Peyer's patch (tissue), 4 donors: ENCODE results near the gene UBE2Q2. TPM values are rescaled to one million over a fixed set of nuclear protein-coding genes. Genes with fewer than 3 reads are reported as not detected.
"Not testable (repeated sequence)": the region's sequence is repeated elsewhere in the genome, so short reads cannot be mapped to it uniquely, and the experiment has no call there.

ENCODE experiments used
- DNase-seq, 3 donors: peaks; one replicate each; pipeline ENCODE4 v3.0.0-alpha.2; 2017 to 2019
- H3K27ac ChIP-seq, 4 donors: fragments of 200-600 bp; sonication (generic); one replicate each; pipeline ENCODE4 v1.5.1; 2016 to 2019
- H3K27me3 ChIP-seq, 2 donors: fragments of 200-600 bp; sonication (generic); one replicate each; pipeline ENCODE4 v1.5.1; 2019
- H3K36me3 ChIP-seq, 3 donors: fragments of 200-600 bp; sonication (generic); one replicate each; pipeline ENCODE4 v1.5.1; 2016 to 2019
- H3K4me1 ChIP-seq, 4 donors: fragments of 200-600 bp; sonication (generic); one replicate each; pipeline ENCODE4 v1.5.1; 2016 to 2019
- H3K4me3 ChIP-seq, 4 donors: fragments of 200-600 bp; sonication (generic); 1 replicate in 3 of 4; 2 replicates in 1 of 4; pipeline ENCODE4 v1.5.1; 2016 to 2019; ENCODE audit warnings: mild to moderate bottlenecking in 1 of 4
- H3K9me3 ChIP-seq, 4 donors: fragments of 200-600 bp; sonication (generic); one replicate each; pipeline ENCODE4 v1.5.1; 2016 to 2019; ENCODE audit warnings: mild to moderate bottlenecking in 1 of 4
- POLR2A ChIP-seq, 2 donors: fragments of 450-650 bp; IDR thresholded peaks; one replicate each; pipeline ENCODE4 v1.5.1; 2017; ENCODE audit warnings: antibody characterized with exemption in 2 of 2, mild to moderate bottlenecking in 2 of 2, moderate library complexity in 2 of 2
- total RNA-seq, 4 donors: library from RNA; depleted of rRNA; stranded (reverse); fragments of >200 nt; gene quantifications; one replicate each; pipeline ENCODE4 v1.1.0, GENCODE V29; 2016
- TF ChIP-seq, protein P1 (sequence below), 6 experiments: fragments of 450-650 bp in 4 of 6; fragments of 200-600 bp in 2 of 6; sonication (generic) in 1 of 6; IDR thresholded peaks; one replicate each; pipeline ENCODE4 v1.5.1; 2017 to 2019; ENCODE audit warnings: antibody characterized with exemption in 6 of 6, mild to moderate bottlenecking in 3 of 6, moderate library complexity in 1 of 6

The UBE2Q2 gene
- total RNA-seq, 4 donors from 2014 or later: 9.3 to 52.0 (median 12.2) TPM

DNA sequence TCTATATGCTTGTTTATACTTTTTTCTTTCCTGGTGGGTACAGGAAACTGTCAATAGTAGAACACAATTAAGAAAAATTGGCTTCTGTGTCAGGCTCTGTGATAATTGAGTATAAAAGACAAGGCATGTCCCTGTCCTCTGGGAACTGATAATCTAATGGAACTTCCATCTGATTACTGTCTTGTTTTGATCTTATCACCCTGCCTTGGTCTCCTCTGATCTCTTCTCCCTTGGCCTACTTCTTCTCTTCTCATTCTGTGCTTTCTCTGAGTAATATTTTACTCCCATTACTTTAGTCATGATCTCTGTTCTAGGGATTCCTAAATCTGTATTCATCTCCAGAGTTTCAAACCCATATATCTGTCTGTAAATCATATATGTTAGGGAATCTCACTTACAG lies 14.6 kb downstream of the UBE2Q2 start:
- H3K27ac ChIP-seq: no peak overlapping the region
- no peak for TF ChIP-seq POLR2A (IDR thresholded peaks at IDR 0.05)
- TF ChIP-seq, protein P1, sequence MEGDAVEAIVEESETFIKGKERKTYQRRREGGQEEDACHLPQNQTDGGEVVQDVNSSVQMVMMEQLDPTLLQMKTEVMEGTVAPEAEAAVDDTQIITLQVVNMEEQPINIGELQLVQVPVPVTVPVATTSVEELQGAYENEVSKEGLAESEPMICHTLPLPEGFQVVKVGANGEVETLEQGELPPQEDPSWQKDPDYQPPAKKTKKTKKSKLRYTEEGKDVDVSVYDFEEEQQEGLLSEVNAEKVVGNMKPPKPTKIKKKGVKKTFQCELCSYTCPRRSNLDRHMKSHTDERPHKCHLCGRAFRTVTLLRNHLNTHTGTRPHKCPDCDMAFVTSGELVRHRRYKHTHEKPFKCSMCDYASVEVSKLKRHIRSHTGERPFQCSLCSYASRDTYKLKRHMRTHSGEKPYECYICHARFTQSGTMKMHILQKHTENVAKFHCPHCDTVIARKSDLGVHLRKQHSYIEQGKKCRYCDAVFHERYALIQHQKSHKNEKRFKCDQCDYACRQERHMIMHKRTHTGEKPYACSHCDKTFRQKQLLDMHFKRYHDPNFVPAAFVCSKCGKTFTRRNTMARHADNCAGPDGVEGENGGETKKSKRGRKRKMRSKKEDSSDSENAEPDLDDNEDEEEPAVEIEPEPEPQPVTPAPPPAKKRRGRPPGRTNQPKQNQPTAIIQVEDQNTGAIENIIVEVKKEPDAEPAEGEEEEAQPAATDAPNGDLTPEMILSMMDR (IDR thresholded peaks at IDR 0.05): no peak
- no peak for DNase-seq

DNA sequence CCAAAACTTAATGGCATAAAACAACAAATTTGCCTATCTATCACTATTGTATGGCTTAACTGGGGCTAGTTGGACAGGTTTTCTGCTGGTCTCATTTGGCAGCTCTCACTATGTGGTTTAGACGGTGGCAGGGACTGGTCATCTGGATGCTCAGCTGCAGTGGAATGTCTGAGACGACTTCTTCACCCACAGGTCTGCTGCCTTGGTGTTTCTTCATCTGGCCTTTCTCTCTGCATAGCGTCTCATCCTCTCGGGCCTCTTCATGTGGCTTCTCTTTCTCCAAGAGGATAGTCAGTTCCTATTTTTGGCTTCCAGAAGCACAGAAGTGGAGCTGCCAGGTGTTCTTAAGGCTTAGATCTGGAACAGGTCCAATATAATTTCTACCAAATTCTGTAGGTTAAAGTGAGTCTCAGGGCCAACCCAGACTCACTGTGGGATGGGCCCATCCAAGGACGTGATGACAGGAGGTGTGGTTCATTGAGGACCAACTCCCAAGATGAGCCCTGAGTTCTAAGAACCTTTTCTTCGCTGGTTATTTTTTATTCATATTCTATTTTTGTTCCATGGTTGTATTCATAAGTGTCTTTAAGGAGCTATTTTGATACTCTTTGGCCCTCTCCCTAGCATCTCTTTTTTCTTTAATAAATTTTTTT lies 18.6 kb downstream of the UBE2Q2 start:
- Histone ChIP-seq H3K4me3 (no peak overlapping the region), H3K9me3 (no peaks in the 10 kb centered on the region), H3K4me1 (no peaks in the 10 kb centered on the region), H3K27ac (no peak overlapping the region), H3K36me3 (no peaks in the 10 kb centered on the region), H3K27me3 (no peaks in the 10 kb centered on the region)
- DNase-seq: no peak
- no peak for TF ChIP-seq POLR2A (IDR thresholded peaks at IDR 0.05)
- TF ChIP-seq, protein P1 (IDR thresholded peaks at IDR 0.05): no peak

More for the DNA sequence above, 14.6 kb downstream of the UBE2Q2 start:
- Histone ChIP-seq H3K4me1 (no peaks in the 10 kb centered on the region), H3K27me3 (no peaks in the 10 kb centered on the region), H3K4me3 (no peak overlapping the region), H3K36me3 (peaks cover 0 to 3% (median 0%) of the 10 kb centered on the region in 3 donors), H3K9me3 (no peaks in the 10 kb centered on the region)

DNA sequence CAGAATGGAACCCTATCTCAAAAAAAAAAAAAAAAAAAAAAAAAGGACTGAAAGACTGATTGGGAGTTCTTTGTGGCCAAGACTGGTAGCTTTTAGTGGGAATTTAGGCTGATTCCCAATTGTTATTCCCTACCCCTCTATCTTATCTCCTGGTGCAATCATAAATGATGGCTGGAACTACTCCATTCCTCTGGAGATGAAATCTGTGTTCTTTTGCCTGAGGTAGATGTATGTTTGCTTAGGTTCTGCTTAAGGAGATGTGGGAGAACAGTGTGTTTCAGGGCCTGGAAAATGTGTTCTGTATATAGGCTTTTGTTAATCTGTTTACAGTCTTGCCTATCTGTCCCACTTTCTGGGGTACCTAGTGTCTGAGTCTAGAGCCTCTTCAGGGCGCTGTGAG lies 19.5 kb downstream of the UBE2Q2 start:
- Histone ChIP-seq H3K27me3 (no peaks in the 10 kb centered on the region), H3K36me3 (no peaks in the 10 kb centered on the region), H3K9me3 (no peaks in the 10 kb centered on the region), H3K4me1 (no peaks in the 10 kb centered on the region), H3K27ac (no peak overlapping the region), H3K4me3 (no peak overlapping the region)
- TF ChIP-seq, protein P1 (IDR thresholded peaks at IDR 0.05): no peak
- TF ChIP-seq POLR2A (IDR thresholded peaks at IDR 0.05): no peak
- no peak for DNase-seq

DNA sequence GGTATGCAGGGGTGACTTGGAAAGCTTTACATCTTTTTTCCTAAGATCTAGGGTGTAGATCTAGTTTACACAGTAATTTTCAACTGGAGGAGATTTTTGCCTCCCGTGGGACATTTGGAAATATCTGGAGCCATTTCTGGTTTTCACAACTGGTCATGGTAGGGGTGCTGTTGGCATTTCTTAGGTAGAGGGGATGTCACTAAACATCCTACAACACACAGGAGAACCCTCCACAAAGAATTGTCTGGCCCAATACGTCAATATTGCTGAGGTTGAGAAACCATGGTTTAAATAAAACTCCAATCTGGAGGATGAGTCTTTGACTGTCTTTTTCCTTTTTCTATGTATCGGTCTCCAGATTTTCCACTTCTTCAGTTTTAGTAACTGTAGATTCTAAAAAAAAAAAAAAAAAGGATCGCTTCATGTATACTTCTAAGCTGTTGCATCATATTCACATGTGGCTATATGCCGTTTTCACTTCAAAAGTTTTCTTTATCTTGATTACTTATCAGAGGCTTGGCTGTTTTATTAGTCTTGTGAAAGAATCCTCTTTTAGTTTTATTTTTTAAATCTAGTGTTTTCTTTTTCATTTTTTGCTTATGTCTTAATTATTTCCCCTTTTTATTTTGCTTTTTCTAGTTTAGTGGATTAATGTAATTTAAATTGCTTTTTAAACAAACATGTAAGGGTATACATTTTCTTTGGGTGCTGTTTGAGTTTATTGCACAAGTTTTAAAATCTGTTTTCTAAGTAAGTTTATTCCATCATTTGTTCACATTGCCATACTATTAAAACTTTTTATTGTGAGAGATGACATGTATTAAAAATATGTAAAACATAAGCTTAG lies 21.2 kb downstream of the UBE2Q2 start:
- TF ChIP-seq POLR2A (IDR thresholded peaks at IDR 0.05): no peak
- TF ChIP-seq, protein P1 (IDR thresholded peaks at IDR 0.05): no peak
- Histone ChIP-seq H3K4me1 (no peaks in the 10 kb centered on the region), H3K27me3 (no peaks in the 10 kb centered on the region), H3K9me3 (no peaks in the 10 kb centered on the region), H3K4me3 (no peak overlapping the region), H3K27ac (no peak overlapping the region), H3K36me3 (no peaks in the 10 kb centered on the region)
- no peak for DNase-seq

DNA sequence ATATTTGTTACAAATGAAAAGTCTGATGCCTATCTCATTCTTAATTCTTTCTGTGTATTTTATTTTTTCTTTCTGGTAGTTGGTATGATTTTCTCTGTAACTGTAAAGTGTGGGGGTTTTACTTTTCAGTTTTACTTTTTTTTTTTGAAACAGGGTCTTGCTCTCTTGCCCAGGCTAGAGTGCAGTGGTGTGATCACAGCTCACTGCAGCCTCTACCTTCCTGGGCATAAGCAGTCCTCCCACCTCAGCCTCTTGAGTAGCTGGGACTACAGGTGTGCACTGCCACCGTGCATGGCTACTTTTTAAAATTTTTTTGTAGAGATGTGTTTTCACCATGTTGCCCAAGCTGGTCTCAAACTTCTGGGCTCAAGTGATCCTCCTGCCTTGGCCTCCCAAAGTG lies 22.8 kb downstream of the UBE2Q2 start:
- not testable (repeated sequence) for H3K27me3 ChIP-seq, DNase-seq, H3K4me1 ChIP-seq, H3K9me3 ChIP-seq, H3K27ac ChIP-seq, H3K4me3 ChIP-seq, H3K36me3 ChIP-seq

DNA sequence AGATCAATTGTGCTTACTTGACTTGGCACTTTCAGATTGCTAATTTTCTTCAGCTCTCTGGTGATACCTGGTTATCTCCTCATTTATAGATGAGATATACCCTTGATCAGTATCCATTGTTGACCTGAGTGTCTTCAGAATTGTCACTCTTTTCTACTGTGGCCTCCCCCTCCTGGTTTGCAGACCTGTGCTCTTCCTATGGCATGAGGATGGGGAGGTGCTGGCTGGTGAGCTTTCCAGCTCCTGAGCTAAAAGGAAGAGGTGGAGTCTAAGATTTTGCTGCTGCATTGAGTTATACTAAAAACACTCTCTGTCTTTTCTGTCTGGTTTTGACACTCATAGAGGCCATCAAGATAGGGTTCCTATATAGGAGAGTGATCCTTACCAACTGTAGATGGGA lies 23.7 kb downstream of the UBE2Q2 start:
- Histone ChIP-seq H3K9me3 (no peaks in the 10 kb centered on the region), H3K4me3 (no peak overlapping the region), H3K4me1 (no peaks in the 10 kb centered on the region), H3K36me3 (peaks cover 0 to 7% (median 0%) of the 10 kb centered on the region in 3 donors), H3K27ac (no peak overlapping the region), H3K27me3 (no peaks in the 10 kb centered on the region)
- TF ChIP-seq, protein P1 (IDR thresholded peaks at IDR 0.05): no peak
- no peak for TF ChIP-seq POLR2A (IDR thresholded peaks at IDR 0.05)
- no peak for DNase-seq
